ENCODE results near the gene ITGA4. TPM values are rescaled to one million over a fixed set of nuclear protein-coding genes. Genes with fewer than 3 reads are reported as not detected.

The ITGA4 gene
- total and polyA plus RNA-seq, 7 donors: 1.8 to 15.6 (median 11.4) TPM

DNA sequence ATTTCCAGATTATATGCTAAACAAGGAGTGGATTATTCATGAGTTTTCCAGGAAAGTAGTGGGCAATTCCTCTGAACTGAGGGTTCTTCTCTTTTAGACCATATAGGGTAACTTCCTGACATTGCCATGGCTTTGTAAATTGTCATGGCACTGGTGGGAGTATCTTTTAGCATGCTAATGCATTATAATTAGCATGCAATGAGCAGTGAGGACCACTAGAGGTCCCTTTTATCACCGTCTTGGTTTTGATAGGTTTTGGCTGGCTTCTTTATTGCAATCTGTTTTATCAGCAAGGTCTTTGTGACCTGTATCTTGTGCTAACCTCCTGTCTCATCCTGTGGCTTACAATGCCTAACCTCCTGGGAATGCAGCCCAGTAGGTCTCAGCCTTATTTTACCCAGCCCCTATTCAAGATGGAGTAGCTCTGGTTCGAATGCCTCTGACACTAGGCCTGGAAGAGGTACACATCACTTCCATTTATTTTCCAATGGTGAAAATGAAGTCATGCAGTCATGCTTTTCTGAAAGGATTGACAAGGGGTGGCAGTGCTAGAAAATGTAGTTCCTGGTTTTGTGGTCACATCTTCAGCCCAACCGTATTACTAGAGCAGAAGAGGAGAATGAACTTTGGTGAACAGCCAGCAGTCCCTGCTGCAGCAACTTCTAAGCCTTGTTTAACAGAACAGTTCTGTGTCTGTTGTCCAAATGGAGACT is 26.6 kb upstream of the ITGA4 start:
- H3K27ac ChIP-seq: no peak overlapping the region
- no peak overlapping the region for H3K4me3 ChIP-seq
- no peaks in the 10 kb centered on the region for H3K9me3 ChIP-seq
- H3K4me1 ChIP-seq: no peaks in the 10 kb centered on the region
- intact Hi-C loops (cut with DNase I): no loop called here
- TF ChIP-seq EP300 (IDR thresholded peaks at IDR 0.05) (no peak), POLR2A (IDR thresholded peaks at IDR 0.05) (no peak), POLR2AphosphoS5 (IDR thresholded peaks at IDR 0.05) (no peak)
- TF ChIP-seq, protein P1, sequence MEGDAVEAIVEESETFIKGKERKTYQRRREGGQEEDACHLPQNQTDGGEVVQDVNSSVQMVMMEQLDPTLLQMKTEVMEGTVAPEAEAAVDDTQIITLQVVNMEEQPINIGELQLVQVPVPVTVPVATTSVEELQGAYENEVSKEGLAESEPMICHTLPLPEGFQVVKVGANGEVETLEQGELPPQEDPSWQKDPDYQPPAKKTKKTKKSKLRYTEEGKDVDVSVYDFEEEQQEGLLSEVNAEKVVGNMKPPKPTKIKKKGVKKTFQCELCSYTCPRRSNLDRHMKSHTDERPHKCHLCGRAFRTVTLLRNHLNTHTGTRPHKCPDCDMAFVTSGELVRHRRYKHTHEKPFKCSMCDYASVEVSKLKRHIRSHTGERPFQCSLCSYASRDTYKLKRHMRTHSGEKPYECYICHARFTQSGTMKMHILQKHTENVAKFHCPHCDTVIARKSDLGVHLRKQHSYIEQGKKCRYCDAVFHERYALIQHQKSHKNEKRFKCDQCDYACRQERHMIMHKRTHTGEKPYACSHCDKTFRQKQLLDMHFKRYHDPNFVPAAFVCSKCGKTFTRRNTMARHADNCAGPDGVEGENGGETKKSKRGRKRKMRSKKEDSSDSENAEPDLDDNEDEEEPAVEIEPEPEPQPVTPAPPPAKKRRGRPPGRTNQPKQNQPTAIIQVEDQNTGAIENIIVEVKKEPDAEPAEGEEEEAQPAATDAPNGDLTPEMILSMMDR (IDR thresholded peaks at IDR 0.05): no peak
- no peaks in the 10 kb centered on the region for H3K27me3 ChIP-seq
- DNase-seq: no peak
- 56 to 71% methylated on average over 3 of the region's 3 CpGs for WGBS, 2 donors
- no peaks in the 10 kb centered on the region for H3K36me3 ChIP-seq

- Histone ChIP-seq H3K36me3 (no peaks in the 10 kb centered on the region), H3K9me3 (no peaks in the 10 kb centered on the region), H3K27me3 (no peaks in the 10 kb centered on the region), H3K4me3 (no peak overlapping the region), H3K27ac (no peak overlapping the region), H3K4me1 (no peaks in the 10 kb centered on the region)
- intact Hi-C loops (cut with DNase I): no loop called here
- DNase-seq: no peak
- TF ChIP-seq, protein P1 (IDR thresholded peaks at IDR 0.05): no peak
- no peak for TF ChIP-seq POLR2AphosphoS5 (IDR thresholded peaks at IDR 0.05)
- TF ChIP-seq POLR2A (IDR thresholded peaks at IDR 0.05): no peak
- no peak for TF ChIP-seq EP300 (IDR thresholded peaks at IDR 0.05)
Observed at GRCh38 chr2:181431674-181432073, 25.5 kb upstream of the ITGA4 start.

GRCh38 chr2:181438261-181438660 is 18.9 kb upstream of the ITGA4 start:
- H3K36me3 ChIP-seq: no peaks in the 10 kb centered on the region
- TF ChIP-seq, protein P1 (IDR thresholded peaks at IDR 0.05): no peak
- TF ChIP-seq EP300 (IDR thresholded peaks at IDR 0.05) (no peak), POLR2A (IDR thresholded peaks at IDR 0.05) (no peak)
- 32 to 48% methylated on average over 1 of the region's 1 CpG for WGBS, 2 donors

DNA sequence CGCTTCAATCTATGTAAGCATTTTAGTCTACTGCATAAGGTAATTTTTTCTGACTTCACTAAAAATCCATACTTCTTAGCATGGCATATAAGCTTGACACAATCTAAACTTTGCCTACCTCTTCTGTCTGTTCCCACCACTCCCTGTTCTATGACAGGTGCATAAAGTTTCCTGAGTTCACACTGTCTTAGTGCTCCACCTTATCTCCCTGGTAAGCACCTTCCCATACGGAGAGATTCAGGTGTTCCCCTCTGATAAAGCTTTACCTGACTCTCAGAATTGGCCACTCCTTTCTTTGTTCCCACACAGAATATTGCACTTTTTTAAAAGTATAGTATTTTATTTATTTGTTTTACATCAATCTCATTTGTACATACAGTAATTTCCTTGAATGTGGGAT is 16.8 kb upstream of the ITGA4 start:
- no peak overlapping the region for H3K27ac ChIP-seq
- no peaks in the 10 kb centered on the region for H3K36me3 ChIP-seq
- intact Hi-C loops (cut with DNase I): no loop called here
- no peaks in the 10 kb centered on the region for H3K27me3 ChIP-seq
- no peak for DNase-seq
- TF ChIP-seq POLR2A (IDR thresholded peaks at IDR 0.05) (no peak), EP300 (IDR thresholded peaks at IDR 0.05) (no peak), POLR2AphosphoS5 (IDR thresholded peaks at IDR 0.05) (no peak)
- TF ChIP-seq, protein P1 (IDR thresholded peaks at IDR 0.05): no peak
- H3K4me1 ChIP-seq: no peaks in the 10 kb centered on the region
- 26 to 78% methylated on average over 2 of the region's 2 CpGs for WGBS, 2 donors
- H3K9me3 ChIP-seq: no peaks in the 10 kb centered on the region
- H3K4me3 ChIP-seq: no peak overlapping the region

More at GRCh38 chr2:181438261-181438660, 18.9 kb upstream of the ITGA4 start:
- Histone ChIP-seq H3K27ac (no peak overlapping the region), H3K4me1 (no peaks in the 10 kb centered on the region), H3K27me3 (no peaks in the 10 kb centered on the region), H3K9me3 (no peaks in the 10 kb centered on the region), H3K4me3 (no peak overlapping the region)
- intact Hi-C loops (cut with DNase I): no loop called here
- no peak for DNase-seq

GRCh38 chr2:181440919-181441318 is 16.3 kb upstream of the ITGA4 start:
- H3K4me1 ChIP-seq: no peaks in the 10 kb centered on the region
- no peaks in the 10 kb centered on the region for H3K36me3 ChIP-seq
- intact Hi-C loops (cut with DNase I): no loop called here
- no peak overlapping the region for H3K27ac ChIP-seq
- no peak overlapping the region for H3K4me3 ChIP-seq
- H3K27me3 ChIP-seq: no peaks in the 10 kb centered on the region
- DNase-seq: no peak
- H3K9me3 ChIP-seq: no peaks in the 10 kb centered on the region
- no peak for TF ChIP-seq POLR2AphosphoS5 (IDR thresholded peaks at IDR 0.05)
- TF ChIP-seq, protein P1 (IDR thresholded peaks at IDR 0.05): no peak
- TF ChIP-seq EP300 (IDR thresholded peaks at IDR 0.05): no peak
- TF ChIP-seq POLR2A (IDR thresholded peaks at IDR 0.05): no peak
- 15 to 47% methylated on average over 3 of the region's 3 CpGs for WGBS, 2 donors

Data from sigmoid colon (tissue), 7 donors.